CD1c-positive myeloid dendritic cell (primary cell): ENCODE data around the gene RGPD8.
"Not testable (repeated sequence)": the region's sequence is repeated elsewhere in the genome, so short reads cannot be mapped to it uniquely, and the experiment has no call there.

Experiments
- DNase-seq: peaks from one replicate; pipeline ENCODE4 v3.0.0-alpha.2; 2016; ENCODE audit errors: extremely low spot score

The RGPD8 gene

DNA sequence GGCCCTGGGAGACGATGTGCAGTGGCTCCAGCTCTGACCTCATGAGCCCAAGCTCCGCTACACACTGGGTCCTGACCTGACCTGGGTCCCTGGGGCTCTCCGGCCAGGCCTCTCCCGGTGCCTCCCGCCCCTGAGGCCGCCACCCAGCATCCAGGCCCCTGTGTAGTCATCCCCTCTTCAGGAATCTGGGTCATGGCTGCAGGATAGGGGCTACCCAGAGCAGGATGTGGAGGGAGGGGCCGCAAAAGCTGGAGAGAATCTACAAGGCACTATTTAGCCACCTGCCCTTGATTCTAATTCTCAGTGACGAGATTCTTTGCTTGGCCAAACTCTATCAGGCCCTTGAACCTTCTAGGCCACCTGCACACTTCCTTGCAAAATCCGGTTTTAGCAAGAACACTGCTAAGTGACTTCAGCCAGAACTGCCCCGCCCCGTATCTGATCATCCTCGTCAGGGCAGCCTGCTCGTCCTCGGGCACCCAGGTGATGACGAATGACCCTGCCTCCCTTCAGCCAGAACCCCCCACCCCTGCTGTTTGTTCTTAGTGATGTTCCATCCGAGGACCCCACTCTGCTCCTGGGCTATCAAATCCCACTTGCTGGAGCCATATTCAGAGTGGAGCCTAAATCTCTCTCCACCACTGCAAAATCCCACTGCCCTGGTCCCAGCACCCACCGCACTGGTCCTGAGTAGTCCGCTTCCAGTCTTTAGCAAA, 2.4 kb upstream of the RGPD8 start:
- not testable (repeated sequence) for DNase-seq

- DNase-seq = not testable (repeated sequence)
These were observed 1.7 kb upstream of the RGPD8 start for GRCh38 chr2:112434890-112435715.

GRCh38 chr2:112433932-112434730, 686 bp upstream of the RGPD8 start:
- no peak for DNase-seq

DNA sequence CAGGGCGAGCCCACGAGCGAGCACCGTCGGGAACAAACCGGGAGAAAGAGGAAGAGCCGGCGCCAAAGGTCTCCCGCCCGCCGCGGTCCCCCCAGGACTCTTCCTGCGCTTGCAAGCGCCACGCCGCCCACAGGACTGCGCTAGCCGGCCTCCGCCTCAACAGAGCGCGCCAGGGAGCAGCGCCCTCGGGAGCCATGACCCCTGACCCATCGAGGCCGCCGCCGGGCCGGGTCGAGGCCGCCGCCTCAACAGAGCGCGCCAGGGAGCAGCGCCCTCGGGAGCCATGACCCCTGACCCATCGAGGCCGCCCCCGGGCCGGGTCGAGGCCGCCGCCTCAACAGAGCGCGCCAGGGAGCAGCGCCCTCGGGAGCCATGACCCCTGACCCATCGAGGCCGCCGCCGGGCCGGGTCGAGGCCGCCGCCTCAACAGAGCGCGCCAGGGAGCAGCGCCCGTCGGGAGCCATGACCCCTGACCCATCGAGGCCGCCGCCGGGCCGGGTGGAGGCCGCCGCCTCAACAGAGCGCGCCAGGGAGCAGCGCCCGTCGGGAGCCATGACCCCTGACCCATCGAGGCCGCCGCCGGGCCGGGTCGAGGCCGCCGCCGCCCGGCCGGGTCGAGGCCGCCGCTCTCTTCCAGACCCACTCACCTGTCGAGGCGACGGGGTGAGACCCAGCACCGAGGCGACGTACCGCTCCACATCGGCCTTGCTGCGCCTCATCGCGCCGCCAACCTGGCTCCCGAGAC, 538 bp downstream of the RGPD8 start:
- peak; percentile 73 for DNase-seq

GRCh38 chr2:112432390-112432734, 1.1 kb downstream of the RGPD8 start:
- not testable (repeated sequence) for DNase-seq

GRCh38 chr2:112431587-112432295, 1.7 kb downstream of the RGPD8 start:
- not testable (repeated sequence) for DNase-seq

- not testable (repeated sequence) for DNase-seq
These were observed 8.9 kb downstream of the RGPD8 start for GRCh38 chr2:112424553-112424952.

- DNase-seq = not testable (repeated sequence)
These were observed 16.6 kb downstream of the RGPD8 start for GRCh38 chr2:112416860-112417259.

- DNase-seq = not testable (repeated sequence)
These were observed 73.4 kb downstream of the RGPD8 start for GRCh38 chr2:112360055-112360454.

DNA sequence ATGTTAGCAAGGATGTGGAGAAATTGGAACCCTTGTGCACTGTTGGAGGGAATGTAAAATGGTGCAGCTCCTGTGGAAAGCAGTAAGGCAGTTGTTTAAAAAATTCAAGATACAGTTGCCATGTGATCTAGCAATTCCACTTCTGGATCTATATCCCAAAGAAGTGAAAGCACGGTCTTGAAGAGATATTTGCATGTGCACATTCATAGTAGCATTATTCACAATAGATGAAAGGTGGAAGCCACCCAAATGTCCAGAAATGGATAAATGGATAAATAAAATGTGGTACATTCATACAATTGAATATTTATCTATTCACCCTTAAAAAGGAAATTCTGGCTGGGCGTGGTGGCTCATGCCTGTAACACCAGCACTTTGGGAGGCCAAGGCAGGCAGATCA, 79.1 kb downstream of the RGPD8 start:
- DNase-seq = not testable (repeated sequence)

- not testable (repeated sequence) for DNase-seq
These were observed 80.4 kb downstream of the RGPD8 start for GRCh38 chr2:112352809-112353603.

GRCh38 chr2:112352292-112352691, 81.2 kb downstream of the RGPD8 start:
- DNase-seq = not testable (repeated sequence)

GRCh38 chr2:112345030-112346027, 88.1 kb downstream of the RGPD8 start:
- DNase-seq = no peak

DNA sequence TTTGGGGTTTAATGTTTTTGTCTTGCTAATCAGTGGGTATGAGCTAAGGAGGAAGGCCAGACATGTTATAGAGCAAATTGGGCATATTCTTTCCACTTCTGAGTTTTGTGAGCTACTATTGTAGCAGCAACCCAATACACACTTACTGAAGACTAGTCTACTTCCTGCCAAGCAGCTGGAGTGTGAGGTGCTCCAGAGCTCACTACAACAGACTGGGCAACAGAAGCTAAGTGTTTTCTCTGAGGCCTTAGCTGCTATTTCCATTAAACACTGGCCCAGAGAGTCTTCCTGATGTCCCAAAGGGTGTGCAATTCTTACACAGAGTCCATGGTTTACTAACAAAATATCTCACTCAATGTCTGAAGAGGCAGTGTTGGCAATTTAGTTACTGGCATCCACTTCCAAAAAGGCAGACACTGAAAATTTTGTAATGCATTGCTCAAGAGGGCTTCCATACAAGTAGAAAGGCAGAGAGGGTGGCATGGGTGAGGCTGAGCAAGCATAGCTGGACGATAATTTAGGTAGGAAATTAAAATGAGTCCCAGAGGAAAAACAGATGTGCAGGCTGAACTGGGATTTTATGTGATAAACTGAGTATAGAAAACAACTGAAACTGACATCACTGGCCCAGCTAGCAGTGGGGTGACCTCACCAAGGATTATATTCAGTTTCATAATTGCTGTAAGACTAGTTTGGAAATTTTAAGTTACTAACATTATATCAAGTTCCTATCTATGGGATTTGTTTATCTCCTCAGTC, 89.4 kb downstream of the RGPD8 start:
- DNase-seq = no peak

GRCh38 chr2:112342067-112342550, 91.3 kb downstream of the RGPD8 start:
- no peak for DNase-seq

DNA sequence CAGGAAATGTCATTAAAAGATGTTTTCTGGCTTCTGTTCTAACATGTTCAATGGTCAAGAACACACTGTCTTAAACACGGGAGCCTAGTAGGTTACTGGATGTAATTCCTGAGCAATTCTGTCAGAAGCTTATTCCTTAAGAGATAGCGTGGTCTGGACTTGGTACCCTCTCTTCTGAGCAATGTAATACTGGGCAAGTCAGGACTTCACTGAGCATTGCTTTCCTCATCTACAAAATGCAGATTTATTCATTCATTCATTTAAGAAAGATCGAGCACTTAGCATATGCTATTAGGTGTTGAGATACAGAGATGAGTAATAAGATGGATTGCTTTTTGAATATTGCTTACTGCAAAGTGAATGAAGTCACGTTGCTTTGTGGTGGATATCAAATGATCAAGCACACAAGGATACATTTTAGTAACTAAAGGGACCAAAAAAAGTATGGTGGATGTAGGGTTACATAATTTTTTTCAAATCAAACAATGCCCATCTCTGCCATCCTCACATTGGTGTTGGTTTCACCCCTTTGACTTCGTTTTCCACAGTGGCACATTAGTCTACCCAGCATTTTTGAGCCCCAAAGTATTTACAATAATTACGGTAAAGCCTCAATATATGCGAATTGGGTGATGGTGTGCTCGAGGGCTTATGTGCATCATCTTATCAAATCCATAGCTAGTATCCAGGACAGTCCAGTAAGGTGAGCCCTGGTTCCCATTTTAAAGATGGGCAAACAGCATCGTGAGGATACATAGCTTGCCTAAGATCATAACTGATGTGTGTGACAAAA, 92.8 kb downstream of the RGPD8 start:
- DNase-seq = no peak

- no peak for DNase-seq
These were observed 93.5 kb downstream of the RGPD8 start for GRCh38 chr2:112339986-112340385.
